HG02571 (cell line): ENCODE data around the gene DENND2A.
"Not testable (repeated sequence)": the region's sequence is repeated elsewhere in the genome, so short reads cannot be mapped to it uniquely, and the experiment has no call there.

Experiments
- ATAC-seq: cut with Tn5 transposase; IDR thresholded peaks from one replicate; pipeline ENCODE4 v1.9.1; 2021; ENCODE audit warnings: mild to moderate bottlenecking, moderate library complexity; ENCODE audit not compliant: unreplicated experiment

Gene DENND2A

DNA sequence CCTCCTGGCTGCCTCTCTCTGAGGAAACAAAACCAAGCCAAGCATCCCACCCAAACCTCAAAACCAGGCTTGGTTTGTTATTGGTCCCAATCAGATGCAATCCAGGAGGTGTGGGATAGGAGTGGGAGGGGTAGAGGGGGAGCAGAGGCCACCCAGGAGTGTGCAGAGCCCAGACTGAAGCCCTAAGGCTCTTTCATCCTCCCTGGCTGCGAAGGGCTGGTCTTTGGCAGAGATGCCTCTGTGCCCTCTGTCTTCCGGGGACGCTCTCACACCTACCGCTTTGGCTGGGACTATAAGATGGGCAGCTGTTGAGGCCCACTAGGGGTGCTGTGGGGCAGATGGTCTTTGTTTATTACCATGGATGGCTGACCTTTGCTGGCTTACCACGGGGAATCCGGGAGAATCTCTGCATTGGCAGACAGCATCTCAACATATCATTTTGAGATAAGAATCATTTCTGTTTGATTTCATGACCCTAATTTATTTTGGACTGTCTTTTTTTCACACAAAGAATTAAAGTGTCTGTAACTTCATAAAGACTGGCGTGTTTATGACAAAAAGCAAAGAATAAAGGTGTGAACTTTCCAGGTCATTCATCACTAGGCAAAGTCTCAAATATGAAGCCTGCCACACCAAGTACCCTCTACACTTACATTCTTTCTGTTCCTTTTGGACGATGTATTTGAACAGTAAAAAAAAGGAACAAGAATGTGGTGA is 6.5 kb upstream of the DENND2A start:
- ATAC-seq: no peak

DNA sequence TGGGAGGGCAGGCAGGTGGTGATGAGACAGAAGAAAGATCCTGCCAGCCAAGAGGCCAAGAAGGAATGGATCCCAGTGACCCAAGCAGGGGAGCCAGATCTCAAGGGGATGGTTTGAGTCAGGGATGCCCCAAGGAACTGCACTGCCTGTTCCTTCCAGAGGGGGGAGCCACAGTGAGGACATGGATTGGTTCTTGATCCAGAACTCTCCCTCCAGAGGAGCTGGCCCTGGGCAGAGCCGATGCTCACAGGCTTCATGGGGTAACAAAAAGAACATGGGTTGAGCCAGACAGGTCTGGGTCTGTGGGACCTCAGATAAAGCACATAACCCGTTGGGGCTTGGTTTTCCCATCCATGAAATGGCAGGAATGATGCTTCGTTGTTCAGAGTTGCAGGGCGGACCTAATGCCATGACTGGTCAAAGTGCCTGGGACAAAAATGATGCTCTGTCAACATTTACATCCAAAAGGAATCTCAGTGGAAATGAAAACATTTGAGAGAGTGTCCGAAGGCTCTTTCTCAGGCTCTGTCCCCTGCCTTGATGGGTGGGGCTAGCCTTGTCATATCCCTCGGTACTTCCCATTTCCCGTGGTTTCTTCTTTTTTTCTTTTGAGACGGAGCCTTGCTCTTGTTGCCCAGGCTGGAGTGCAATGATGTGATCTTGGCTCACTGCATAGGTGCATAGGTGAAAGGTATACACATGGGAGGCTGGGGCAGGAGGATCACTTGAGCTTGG is 4.7 kb upstream of the DENND2A start:
- no peak for ATAC-seq

DNA sequence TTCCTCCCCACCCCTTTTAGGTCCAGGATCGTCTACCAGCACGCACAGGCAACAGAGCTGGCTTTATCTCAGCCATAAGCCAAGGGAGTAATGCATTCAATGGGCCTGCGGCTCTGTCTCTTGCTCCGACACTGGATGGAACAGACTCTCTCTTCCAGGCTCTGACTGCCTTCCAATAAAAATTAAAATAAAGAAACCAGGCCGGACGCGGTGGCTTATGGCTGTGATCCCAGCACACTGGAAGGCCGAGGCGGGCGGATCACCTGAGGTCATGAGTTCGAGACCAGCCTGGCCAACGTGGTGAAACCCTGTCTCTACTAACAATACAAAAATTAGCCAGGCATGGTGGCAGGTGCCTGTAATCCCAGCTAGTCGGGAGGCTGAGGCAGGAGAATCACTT is 4.1 kb upstream of the DENND2A start:
- not testable (repeated sequence) for ATAC-seq

DNA sequence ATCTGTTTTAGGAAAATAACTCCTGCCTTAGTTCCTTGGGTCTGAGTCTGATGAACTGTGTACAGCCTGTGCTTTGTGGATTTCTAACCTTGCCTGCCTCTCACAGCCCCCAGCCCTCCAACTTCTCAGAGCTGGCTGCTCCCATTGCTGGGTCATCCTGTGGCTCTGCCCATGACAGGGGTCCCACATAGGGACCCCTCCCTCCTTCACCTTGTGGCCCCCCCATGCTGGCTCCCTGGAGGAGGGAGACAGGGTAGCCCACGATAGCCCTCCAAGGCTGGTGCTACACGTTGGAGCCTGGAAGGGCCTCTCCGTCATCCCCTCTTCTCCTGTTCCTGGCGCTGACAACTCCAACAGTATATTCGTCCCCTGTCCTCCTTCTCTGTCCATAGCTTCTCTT is 2.8 kb upstream of the DENND2A start:
- no peak for ATAC-seq

DNA sequence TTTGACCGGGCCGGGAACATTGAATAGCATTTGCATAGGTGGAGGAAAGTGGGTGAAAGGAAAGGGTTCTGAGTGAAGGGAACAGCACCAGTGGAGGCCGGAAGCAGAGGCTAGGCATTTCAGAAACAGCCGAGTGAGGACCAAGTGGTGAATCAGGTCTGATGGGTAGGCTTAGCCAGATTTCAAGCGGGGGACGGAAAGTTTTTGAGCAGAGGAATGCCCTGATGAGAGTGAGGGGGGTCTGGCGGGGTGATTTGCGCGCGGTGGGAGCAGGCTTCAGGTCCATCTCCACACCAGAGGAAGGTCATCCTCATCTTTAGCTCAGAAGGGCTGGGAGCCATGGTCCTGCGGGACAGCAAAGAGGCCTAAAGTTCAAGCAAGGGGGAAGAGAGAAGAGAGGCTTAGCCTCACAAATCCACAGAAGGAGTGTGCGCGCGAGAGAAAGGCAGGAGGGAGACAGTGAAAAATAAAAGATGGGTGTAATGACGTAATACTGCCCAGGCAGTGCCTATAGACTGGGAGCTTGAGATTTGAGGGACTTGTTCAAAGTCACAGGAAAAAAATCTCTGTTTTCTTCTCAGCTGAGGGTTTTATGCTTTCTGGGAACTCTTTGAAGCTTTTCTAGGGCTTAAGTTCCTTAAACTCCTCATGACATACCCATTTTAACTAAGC is 1.0 kb upstream of the DENND2A start:
- no peak for ATAC-seq

DNA sequence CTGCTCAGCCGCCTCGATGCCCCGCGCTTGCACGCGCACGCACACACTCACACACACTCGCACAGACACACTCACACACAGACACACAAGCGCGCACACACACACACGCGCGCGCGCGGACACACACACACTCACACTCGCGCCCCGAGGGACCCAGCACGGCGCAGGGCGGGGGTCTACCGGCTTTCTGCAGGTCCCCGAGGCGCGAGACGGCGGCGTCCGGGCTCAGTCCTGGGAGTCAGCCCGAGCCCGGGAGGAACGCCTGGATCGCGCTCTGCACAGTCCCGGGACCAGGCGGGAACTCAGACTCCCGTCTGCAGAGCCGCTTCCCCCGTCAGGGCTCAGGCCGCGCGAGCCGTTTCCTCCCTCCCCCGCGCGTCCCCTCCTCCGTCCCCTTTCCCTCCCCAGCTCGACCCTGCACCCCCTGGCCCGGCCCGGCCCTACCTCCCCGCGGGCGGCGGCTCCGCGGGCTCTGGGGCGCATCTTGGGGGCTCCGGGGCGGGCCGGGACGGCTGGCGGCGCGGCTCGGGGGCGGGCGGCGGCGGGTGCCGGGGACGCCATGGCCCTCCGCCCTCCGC is 464 bp downstream of the DENND2A start:
- ATAC-seq: no peak

DNA sequence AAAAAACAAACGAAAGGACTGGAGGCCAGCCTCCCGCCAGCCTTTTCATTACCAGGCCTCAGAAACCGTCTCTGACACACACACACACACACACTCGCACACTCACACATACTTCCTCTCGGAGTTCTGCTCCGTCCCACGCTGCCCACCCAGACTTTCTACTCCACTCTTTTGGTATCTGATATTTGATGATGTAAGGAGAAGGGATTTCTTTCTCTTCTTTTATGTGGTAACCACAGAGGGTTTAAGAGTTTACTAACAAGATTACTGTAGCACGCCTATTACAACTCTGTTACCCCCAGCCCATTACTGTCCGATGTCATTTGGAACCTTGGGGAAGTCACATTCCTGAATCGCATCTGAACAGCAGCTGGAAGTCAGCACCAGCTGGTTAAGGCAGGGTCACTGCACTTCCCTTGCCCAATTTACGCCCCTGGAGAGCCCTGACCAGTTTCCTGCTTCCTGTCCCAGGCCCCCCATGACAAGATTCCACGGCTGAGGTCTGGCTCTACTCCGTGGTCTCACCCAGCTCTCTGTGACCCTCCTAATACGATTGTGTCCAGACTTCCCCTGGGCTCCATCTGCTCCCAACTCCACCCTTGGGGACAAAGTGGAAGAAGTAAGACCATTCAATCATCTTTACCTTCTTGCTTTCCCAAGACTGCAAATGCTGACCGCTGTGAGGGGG is 1.1 kb downstream of the DENND2A start:
- ATAC-seq: no peak

DNA sequence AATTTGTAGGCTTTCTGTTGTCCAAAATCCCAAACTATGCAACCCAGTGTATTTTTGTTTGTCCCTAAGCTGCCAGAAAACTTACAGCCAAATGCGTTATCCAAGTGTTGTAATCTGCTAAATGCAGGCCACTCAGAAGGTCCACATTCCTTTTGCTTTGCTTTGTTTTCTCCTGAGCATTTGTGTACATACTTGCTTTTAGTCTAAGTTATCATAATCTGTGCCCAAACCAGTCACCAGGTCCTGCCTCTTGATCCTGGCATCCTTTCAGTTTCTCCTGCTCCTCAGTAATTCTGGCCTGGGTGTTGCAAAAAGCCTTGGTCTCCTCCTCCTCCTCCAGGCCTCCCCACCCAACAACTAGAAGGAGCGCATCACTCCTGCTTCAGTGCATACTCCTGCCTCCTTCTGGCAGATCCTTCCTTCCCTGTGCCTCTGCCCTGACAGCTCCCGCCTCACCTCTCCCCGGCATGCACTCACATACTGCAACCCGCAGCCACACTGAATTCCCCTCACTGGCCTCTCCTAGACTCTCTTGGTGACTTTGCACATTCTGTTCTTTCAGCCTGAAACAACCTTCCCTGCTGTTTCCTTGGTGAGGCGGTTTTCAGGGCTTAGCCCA is 2.3 kb downstream of the DENND2A start:
- ATAC-seq: no peak

DNA sequence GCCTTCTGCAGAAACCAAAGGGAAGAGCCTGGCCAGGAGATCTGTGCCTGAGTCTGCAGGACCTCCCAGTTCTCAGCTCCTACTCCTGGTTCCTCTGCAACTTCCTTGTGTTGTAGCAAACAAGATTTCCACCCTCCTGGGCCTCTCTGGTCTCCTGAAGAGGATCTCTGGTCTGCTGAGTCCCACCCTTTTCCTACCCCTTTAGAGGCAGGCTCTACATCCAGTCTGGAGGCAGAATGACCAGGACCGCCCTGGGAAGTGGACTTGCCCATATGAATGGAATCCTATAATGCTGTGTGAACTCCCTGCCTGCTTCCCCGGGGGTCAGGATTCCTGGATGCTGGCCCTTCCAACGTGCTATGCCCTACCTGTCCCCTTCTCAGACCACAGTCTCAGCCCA is 3.2 kb downstream of the DENND2A start:
- ATAC-seq: no peak

DNA sequence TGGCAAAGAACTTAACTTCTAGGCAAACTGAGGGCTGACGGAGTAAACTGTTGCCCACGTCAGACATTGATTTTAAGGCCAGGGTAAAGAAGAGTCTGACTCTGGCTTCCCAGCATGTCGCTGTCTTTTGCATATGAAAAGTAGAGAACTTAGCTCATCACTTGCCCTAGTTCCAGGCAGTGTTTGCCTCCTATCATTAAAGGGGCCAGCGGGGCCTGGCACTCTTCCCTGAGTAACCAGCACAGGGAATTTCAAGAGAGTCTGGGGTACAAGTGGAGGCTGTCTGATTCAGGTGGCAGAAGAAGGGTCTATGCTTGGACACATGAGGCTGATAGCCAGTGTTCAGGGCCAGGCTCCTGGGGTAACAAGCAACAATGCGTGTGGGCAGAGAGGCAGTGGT is 4.8 kb downstream of the DENND2A start:
- no peak for ATAC-seq

DNA sequence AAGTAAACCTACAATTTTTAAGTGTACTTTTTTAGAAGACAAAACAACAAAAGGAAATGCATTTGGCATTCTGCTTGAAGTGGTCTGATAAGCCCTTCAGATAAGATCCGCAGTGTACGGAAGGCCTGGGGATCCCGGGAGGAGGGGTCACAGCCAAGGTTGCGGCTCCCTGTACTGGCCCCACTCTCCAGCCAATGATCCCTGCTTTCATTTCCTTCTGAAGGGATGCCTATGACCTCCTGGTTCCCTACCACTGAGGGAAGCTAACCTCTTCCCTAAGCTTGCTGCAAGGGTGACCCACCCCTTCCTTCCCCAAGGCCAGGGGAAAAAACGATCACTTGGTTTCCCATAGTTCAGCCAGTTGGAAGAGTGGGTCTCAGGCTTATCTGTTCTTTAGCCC is 5.3 kb downstream of the DENND2A start:
- ATAC-seq: no peak

DNA sequence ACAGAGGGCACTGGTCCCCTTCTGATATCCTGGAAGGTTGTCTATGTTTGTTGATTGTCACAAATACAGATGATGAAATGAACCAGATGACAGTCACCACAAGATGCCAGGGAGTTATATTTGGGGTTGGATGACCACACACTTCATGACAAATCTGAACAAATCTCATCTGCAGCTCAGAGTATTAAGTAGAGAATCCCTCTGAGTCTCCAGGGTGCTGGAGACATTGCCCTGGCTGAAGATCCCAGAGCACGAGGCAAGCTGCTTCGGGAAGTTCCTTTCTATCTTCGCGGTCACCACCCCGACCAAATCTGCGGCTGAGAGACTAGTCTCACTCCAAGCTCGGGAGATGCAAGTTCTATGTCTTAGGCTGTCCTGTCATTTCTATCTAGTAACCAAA is 9.0 kb downstream of the DENND2A start:
- ATAC-seq: no peak

DNA sequence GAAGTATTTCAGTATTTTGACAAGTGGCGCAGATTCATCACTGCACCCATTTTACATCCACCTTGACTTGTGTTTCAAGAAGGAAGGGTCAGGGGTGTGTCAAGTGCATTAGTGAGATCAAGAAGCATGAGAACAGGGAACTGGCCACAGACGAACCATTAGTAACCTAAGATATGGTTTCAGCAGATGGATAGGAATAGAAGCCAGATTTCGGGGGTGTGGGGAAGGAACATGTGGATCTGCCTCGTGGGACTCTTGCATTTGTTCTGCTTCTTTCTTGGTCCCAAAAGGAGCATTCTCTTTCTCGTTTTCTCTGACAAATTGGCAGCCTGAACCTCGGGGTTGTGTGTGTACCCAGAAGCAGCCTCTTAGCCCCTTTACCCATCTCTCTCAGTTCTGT is 9.6 kb downstream of the DENND2A start:
- ATAC-seq: no peak

DNA sequence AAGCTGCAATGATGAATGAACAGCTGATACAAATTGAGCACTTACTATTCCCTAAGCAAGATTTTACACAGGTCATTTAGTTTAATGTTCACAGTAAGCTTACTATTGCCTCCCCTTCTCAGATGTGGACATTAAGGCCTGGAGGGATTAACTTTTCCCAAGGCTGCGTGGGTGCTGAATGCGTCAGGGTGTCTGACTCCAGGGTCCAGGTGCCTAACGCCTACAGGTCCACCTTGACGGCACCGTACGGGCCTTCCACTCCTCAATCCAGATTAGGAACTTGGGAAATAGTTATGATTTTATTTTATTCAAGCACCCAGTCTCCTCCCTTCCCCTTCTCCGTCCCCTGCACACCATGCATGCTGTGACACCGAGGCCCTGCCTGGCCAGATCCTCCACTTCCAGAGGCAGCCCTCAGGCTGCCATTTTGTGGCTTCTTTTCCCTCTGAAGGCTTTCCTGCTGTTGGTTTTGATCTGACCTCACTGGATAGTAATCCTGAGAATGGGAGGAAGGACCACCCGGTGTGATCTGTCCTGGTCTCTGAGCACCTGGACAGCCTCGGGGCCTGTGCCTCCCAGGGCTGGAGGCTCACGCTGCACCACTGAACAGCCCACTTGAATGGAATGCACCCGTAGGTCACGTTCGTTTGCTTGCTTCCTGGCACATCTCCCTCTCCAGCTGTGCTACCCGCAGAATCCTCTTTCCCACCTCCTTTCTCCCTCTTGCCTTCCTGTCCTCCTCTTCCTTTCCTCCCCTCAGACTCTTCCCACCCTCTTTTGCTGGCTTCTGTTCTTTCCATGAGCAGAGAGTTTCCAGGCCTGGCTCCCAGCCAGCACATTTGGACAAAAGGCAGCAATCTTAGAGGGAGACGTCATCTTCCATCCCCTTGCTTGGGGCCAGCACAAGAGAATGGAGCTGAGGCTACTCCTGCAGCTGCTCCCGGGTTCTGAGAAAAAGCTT is 14.4 kb downstream of the DENND2A start:
- ATAC-seq: no peak

DNA sequence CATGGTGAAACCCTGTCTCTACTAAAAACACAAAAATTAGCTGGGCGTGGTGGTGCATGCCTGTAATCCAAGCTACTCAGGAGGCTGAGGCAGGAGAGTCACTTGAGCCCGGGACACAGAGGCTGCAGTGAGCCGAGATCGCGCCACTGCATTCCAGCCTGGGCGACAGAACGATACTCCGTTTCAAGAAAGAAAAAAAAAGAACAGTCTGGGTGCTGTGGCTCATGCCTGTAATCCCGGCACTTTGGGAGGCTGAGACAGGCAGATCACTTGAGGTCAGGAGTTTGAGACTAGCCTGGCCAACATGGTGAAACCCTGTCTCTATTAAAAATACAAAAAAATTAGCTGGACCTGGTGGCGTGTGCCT is 15.4 kb downstream of the DENND2A start:
- ATAC-seq: not testable (repeated sequence)

DNA sequence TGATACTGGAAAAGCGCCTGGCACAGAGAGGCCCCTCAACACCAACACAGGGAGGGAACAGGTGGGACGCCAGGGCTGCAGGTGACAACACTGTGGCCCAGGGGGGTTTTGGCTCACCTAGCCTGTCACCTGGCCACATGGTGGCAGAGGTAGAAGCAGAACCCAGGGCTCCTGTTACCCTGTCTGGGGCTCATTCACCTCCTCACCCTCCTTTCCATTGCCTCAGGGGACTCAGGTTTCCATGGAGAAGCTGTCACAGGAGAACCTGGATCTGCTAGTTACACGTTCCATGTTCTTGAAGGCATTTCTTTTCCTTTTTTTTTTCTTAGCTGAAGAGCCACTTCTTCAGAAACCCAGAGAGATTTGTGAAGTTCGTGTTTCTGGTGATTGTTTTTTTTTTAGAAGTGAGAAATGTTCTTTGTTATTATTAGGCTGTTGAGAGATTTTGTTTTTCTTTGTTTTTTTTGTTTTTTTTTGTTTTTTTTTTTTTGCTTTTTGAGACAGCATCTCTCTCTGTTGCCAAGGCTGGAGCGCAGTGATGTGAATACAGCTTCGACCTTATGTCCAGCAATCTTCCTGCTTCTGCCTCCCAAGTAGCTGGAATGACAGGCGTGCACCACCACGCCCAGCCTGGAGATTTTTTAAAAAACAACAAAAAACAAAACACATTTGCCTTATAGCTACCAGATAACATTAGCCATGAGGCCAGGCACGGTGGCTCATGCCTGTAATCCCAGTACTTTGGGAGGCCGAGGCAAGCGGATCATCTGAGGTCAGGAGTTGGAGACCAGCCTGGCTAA is 16.0 kb downstream of the DENND2A start:
- ATAC-seq: no peak

DNA sequence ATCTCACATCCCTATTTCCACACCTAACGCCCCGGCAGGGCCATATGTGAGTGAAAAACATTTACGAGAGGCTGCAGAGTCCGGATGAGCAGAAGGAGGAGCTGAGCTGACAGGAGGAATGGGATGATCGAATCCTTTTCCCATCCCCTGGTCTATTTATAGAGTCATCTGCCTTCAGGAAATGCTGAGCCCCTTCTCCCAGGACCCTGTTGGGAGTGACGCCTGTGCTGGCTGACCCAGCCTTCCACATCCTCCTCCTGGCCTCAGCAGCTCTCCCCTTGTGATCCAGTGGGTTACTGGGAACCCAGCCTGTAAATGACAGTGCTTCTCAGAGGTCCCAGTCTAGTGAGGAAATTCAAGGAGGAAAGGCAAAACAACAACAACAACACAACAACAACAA is 16.6 kb downstream of the DENND2A start:
- no peak for ATAC-seq

DNA sequence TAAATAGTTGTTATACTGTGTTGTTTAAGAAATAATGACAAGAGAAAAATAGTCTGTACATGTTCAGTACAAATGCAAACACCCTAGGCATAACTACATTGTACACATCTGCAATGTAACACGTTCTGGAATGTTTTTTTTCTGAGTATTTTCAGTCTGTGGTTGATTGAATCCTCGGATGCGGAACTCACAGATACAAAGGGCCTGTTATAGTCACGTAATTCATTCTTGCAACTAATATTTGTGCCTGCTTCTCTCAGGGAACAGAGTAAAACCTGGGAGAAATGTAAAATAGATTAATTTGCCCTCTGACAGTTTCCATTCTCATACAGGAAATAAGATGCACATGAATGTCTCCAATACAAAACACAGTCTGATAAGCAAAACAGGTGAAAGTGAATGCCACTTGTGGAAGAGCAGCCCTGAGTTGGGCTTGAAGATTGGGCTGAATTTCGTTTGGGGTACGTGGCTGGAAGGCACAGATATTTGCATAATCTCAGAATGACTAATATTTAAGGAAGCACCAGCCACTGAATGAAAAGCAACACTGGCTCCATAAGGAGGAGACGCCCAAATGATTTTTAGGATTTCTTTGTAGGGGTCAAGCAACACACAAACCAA is 19.1 kb downstream of the DENND2A start:
- no peak for ATAC-seq
